ENCODE data around the gene AK8. TPM values are rescaled to one million over a fixed set of nuclear protein-coding genes. Genes with fewer than 3 reads are reported as not detected.

Gene AK8
- total and polyA plus RNA-seq, 5 experiments from 2014 or later: 0.14 TPM; not detected in 4

DNA sequence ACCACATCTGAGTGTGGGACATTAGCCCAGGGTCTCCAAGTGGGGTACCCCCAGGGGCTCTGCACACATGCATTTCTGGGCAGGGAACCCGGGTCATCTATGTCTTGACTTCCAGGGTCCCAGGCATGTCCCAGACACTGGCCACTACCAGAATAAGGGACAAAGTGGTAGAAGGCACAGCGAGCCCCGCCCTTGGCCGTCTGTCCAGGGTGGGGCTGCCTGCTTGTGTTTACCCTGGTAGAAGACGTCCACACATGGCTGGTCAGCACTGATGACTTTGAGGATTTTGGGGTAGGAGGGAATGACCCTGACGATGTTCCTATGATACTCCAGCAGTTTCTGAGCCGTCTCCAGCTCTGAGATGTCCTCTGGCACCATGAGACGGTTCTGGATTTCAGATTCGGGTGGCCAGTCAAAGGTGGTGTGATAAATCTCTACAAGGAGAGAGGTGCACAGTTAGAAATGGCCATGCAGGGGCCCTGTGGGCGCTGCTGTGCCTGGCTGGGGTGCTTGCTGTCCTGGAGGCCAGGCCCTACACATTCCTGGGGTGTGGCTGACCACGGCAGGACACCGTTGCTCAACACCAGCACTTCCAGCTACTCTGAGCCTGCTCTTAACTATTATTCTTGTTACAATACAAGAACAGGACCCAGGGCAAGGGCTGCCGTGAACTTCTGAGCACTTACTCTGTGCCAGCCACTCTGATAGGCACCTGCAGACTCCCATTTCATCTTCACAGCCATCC lies 51.3 kb downstream of the AK8 start:
- ATAC-seq (no peak), DNase-seq (no peak)
- H3K36me3 Mint-ChIP-seq: no peaks in the 10 kb centered on the region
- no peaks in the 10 kb centered on the region for H3K9me3 Mint-ChIP-seq
- POLR2A ChIA-PET: no interaction called here
- no peak overlapping the region for H3K4me3 Mint-ChIP-seq
- H3K27ac Mint-ChIP-seq: no peak overlapping the region
- H3K27me3 Mint-ChIP-seq: peaks cover 0 to 13% (median 8%) of the 10 kb centered on the region in 5 donors
- peaks cover 0 to 7% (median 6%) of the 10 kb centered on the region in 4 donors for H3K4me1 Mint-ChIP-seq

DNA sequence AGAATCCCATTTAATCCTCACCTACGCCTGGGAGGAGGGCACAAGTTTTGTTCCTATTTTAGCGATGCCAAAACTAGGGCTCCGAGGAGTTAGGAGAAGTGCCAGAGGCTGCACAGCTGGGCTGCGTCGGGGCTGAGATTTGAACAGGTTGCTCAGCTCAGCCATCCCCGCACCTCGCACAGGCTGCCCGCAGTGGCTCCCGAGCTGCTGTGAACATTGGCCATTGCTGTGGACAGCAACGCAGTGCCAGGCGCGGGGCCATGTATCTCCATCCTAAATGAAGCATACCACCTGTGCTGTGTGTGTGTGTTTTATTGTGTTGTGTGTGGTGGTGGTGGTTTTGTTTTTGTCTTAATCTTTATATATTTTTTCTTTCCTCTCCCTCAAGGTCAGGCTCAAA lies 52.0 kb downstream of the AK8 start:
- ATAC-seq (no peak), DNase-seq (no peak)
- H3K36me3 Mint-ChIP-seq: no peaks in the 10 kb centered on the region
- POLR2A ChIA-PET: no interaction called here
- H3K4me1 Mint-ChIP-seq: peaks cover 0 to 7% (median 6%) of the 10 kb centered on the region in 4 donors
- H3K27ac Mint-ChIP-seq: no peak overlapping the region
- H3K9me3 Mint-ChIP-seq: no peaks in the 10 kb centered on the region
- no peak overlapping the region for H3K4me3 Mint-ChIP-seq
- peaks cover 0 to 13% (median 9%) of the 10 kb centered on the region in 5 donors for H3K27me3 Mint-ChIP-seq

DNA sequence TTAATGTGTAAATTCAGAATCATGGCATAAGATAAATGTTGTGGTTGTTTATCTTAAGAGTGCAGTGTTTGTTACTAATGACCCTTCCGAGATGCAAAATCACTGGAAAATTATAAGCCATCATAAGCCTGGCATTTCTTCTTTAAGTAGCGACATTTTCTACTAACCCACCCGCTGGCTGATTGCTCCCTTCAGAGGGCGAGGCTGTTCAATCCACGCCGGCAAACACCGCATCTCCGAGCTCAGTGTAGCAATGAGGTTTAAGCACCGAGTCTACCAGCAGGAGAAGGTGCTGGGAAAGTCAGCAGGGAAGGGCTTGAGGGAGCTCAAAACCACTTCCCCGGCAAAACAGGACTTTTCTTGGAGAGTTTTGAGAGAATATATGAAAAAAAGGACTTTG lies 52.7 kb downstream of the AK8 start:
- Mint-ChIP-seq H3K27ac (no peak overlapping the region), H3K4me3 (no peak overlapping the region), H3K4me1 (peaks cover 0 to 7% (median 6%) of the 10 kb centered on the region in 4 donors), H3K9me3 (no peaks in the 10 kb centered on the region), H3K27me3 (peaks cover 0 to 11% (median 8%) of the 10 kb centered on the region in 5 donors), H3K36me3 (no peaks in the 10 kb centered on the region)
- no peak for ATAC-seq
- DNase-seq: no peak
- POLR2A ChIA-PET: no interaction called here

DNA sequence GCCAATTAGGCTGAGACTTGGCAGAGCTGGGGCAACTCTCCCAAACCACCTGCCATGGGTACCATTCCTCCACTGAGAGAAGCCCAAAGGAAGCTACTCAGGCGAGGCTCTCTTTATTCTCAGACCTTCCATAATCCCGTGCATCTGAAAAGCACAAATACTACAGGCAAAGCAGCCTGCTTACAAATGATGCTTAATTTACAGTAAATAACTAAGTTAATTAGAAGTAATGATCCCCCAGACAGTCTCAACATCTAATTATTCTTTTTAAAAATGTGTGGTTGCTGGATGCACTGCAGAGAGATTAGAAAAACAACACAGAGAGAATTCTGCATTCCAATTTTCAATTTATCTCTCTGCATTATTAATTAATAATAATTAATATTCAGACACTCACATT lies 53.1 kb downstream of the AK8 start:
- ATAC-seq (no peak), DNase-seq (no peak)
- peaks cover 0 to 7% (median 6%) of the 10 kb centered on the region in 4 donors for H3K4me1 Mint-ChIP-seq
- H3K27ac Mint-ChIP-seq: peak overlapping the region in 1 of 10 donors; percentile 9
- no peak overlapping the region for H3K4me3 Mint-ChIP-seq
- no peaks in the 10 kb centered on the region for H3K9me3 Mint-ChIP-seq
- POLR2A ChIA-PET: no interaction called here
- H3K27me3 Mint-ChIP-seq: peaks cover 0 to 11% (median 8%) of the 10 kb centered on the region in 5 donors
- H3K36me3 Mint-ChIP-seq: no peaks in the 10 kb centered on the region

DNA sequence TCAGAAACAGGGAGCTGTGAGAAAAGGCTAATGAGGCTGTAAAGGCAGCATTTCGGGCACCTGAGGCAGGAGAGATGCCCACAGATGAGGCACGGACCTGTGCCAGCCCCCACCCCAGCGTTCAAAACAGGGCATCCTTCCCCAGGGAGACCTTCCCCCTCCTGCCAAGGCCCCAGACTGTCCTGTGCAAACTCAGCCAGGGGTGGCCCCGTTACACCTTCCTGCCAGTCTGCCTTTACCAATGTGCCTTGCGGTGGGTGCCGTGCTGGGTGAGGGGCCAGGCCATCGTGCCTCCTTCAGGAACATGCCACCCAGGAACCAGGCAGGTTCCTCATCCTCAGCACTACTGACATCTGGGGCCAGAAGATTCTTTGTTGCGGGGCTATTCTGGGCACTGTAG lies 53.9 kb downstream of the AK8 start:
- H3K4me1 Mint-ChIP-seq: peaks cover 0 to 7% (median 6%) of the 10 kb centered on the region in 4 donors
- H3K27me3 Mint-ChIP-seq: peaks cover 0 to 12% (median 11%) of the 10 kb centered on the region in 5 donors
- POLR2A ChIA-PET: no interaction called here
- peak overlapping the region in 1 of 10 donors; percentile 44 for H3K4me3 Mint-ChIP-seq
- no peaks in the 10 kb centered on the region for H3K36me3 Mint-ChIP-seq
- no peaks in the 10 kb centered on the region for H3K9me3 Mint-ChIP-seq
- H3K27ac Mint-ChIP-seq: no peak overlapping the region
- ATAC-seq (no peak), DNase-seq (no peak)

DNA sequence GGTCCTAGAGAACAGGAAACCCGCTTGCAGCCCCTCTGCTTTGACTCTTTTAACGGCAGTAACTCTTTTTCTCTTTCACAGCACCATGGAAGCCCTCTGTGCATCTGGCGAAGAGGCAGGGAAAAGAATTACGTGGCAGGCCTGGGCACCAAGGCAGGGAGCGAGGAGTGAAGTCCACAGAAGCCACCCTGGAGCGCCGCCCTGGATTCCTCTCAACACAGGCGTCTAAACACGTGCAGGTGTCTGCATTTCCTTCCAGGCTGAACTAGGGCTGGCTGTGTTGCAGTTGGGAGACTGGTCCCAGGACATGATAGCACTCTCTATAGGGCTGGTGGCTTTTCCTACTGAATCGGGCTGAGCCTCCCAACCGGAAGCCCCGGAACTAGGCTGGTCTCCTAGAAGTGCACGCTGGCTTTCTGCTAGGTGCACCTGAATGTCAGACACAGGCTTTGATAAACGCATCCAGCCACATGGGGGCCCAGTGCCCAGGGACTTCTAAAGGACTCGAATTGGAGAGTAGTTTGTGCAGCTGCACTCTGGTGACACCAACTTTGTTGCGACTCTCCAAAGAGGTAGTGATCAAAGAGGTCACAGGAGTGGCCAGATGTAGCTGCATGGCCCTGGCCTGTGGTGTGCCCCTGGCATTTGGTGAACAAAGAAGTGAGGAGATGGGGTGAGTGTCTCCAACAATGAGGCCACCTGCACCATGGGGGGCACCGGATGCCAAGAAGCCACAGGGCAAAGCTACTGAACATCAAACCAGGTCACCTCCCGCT lies 54.5 kb downstream of the AK8 start:
- peaks cover 0 to 12% (median 9%) of the 10 kb centered on the region in 5 donors for H3K27me3 Mint-ChIP-seq
- peaks cover 0 to 7% (median 6%) of the 10 kb centered on the region in 4 donors for H3K4me1 Mint-ChIP-seq
- no peaks in the 10 kb centered on the region for H3K36me3 Mint-ChIP-seq
- H3K9me3 Mint-ChIP-seq: no peaks in the 10 kb centered on the region
- H3K4me3 Mint-ChIP-seq: peak overlapping the region in 1 of 10 donors; percentile 44
- peak in 2 of 10 donors; percentile 4 to 9 for DNase-seq
- POLR2A ChIA-PET: no interaction called here
- H3K27ac Mint-ChIP-seq: peak overlapping the region in 1 of 10 donors; percentile 49
- ATAC-seq: peak; percentile 23 to 35

DNA sequence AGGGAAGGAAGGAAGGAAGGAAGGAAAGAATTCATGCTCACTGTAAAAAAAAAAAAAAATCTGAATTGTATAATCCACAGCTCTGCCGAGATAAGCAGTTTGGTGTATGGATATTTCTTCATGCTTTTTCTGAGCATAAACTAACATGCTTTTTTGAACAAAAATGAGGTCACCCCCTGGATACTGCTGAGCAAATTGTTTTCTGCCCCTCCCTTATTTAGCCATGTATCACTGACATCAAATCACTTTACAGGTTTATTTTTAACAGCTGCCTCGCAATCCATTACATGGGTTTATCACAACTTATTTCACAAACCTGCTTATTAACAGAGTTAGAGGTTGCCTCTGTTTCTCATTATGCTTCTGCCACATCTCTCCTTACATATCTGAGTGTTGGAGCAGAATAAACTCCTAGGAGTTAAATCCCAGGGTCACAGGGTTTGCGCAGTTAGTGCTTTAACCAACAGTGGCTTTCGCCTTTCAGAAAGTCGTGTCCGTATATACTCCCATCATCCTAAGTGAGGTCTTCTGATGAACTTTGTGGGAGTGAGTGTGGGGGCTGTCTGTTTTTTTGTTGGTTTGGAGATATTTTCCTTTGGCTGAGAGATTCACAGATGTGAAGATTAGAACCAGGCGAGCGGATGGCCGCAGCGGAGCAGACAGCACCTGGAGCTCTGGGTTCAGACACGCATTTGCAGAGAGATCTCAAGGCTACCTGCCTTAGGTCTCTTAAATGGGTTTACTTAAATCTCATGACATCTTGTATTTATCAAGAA lies 57.7 kb downstream of the AK8 start:
- DNase-seq: no peak
- Mint-ChIP-seq H3K4me3 (no peak overlapping the region), H3K27ac (no peak overlapping the region), H3K36me3 (no peaks in the 10 kb centered on the region), H3K9me3 (no peaks in the 10 kb centered on the region), H3K4me1 (peaks cover 0 to 7% (median 6%) of the 10 kb centered on the region in 4 donors), H3K27me3 (peaks cover 5 to 16% (median 10%) of the 10 kb centered on the region in 5 donors)
- POLR2A ChIA-PET: no interaction called here
- no peak for ATAC-seq

DNA sequence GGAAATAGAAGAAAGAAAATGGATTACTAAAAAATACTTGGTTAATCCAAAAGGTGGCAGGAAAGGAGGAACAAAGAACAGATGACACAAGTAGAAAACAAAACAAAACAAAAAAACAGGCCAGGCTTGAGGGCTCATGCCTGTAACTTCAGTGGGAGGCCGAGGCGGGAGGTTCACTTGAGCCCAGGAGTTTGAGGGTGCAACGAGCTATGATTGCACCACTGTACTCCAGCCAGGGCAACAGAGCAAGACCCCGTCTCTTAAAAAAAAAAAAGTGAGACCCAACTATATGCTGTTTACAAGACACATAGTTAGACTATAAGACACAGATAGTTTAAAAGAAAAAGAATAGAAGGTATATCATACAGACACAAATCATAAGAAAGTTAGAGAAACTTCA lies 59.5 kb downstream of the AK8 start:
- no peak for DNase-seq
- H3K4me1 Mint-ChIP-seq: peaks cover 0 to 4% (median 1%) of the 10 kb centered on the region in 4 donors
- H3K36me3 Mint-ChIP-seq: no peaks in the 10 kb centered on the region
- POLR2A ChIA-PET: no interaction called here
- ATAC-seq: no peak
- no peak overlapping the region for H3K27ac Mint-ChIP-seq
- peaks cover 7 to 22% (median 17%) of the 10 kb centered on the region in 5 donors for H3K27me3 Mint-ChIP-seq
- no peaks in the 10 kb centered on the region for H3K9me3 Mint-ChIP-seq
- no peak overlapping the region for H3K4me3 Mint-ChIP-seq

DNA sequence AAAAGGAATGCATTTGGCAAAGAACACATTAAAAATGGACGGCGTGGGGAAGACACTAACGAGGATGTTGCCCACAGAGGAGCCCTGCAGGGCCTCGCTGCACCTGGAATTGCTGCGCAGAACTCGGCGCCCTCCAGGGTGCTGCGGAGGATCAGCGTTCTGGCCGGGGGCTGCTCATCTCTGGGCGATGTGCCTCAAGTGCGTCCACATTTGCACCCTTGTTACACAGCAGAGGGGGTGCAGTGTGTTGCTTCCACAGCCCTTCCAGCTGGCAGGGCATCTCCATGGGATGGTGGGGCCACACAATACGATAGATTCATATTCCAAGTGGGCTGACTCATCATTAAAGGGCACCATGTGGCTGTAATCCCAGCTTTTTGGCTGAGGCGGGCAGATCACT lies 63.1 kb downstream of the AK8 start:
- POLR2A ChIA-PET: no interaction called here
- peaks cover 0 to 2% (median 0%) of the 10 kb centered on the region in 4 donors for H3K4me1 Mint-ChIP-seq
- H3K9me3 Mint-ChIP-seq: no peaks in the 10 kb centered on the region
- DNase-seq (no peak), ATAC-seq (no peak)
- peak overlapping the region in 1 of 10 donors; percentile 35 for H3K27ac Mint-ChIP-seq
- no peak overlapping the region for H3K4me3 Mint-ChIP-seq
- peaks cover 6 to 37% (median 25%) of the 10 kb centered on the region in 5 donors for H3K27me3 Mint-ChIP-seq
- H3K36me3 Mint-ChIP-seq: no peaks in the 10 kb centered on the region

DNA sequence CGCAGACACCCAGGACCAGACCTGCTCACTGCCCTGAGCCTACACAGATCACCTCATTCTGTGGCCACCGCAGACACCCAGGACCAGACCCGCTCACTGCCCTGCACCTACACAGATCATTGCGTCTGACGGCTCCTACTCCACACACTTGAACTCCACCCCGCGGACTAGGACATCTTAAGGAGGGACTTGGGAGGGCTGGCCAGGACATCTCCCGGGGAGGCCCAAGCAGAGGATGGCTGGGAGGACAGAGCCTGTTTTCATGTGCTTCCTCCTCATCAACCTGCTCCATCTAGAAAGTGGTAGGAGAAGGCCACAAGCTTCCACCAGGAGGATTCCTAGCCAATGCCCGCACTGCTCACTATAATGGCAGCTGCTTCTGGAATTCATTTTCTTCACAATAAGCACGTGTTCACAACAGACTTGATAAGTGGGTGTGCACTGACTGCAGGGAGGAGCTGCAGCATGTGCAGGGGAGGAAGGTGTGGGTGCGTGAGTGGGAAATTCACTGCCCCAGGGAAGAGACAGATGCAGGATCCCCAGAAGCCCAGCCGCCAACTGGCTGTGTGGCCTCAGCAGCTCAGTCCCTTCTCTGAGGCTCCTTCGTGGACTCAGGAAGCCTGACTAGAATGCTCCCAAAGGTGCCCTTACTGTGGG lies 64.8 kb downstream of the AK8 start:
- POLR2A ChIA-PET: interaction anchor here (0.6 kb wide), 1 partner anchor 1163 kb away, joined by 3 read pairs; no protein-coding TSS in a partner anchor
- Mint-ChIP-seq H3K4me1 (peaks cover 0 to 8% (median 0%) of the 10 kb centered on the region in 4 donors), H3K9me3 (no peaks in the 10 kb centered on the region), H3K27me3 (peaks cover 10 to 54% (median 32%) of the 10 kb centered on the region in 5 donors), H3K36me3 (no peaks in the 10 kb centered on the region), H3K4me3 (no peak overlapping the region), H3K27ac (no peak overlapping the region)
- DNase-seq (no peak), ATAC-seq (no peak)

DNA sequence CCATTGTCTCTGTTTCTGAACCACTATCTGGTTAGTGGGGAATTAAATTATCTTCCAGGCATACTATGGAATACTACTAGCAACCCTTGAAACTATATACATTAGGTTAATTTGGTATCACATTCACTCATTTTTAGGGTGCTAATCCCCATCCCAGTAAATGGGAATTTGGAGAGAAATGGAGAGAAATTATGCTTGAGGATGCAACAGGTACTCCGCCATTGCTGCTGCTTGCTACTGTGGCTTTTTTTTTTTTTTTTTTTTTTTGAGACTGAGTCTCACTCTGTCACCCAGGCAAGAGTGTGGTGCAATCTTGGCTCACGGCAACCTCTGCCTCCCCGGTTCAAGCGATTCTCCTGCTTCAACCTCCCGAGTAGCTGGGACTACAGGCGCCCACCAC lies 66.1 kb downstream of the AK8 start:
- Mint-ChIP-seq H3K4me3 (no peak overlapping the region), H3K27me3 (peaks cover 12 to 62% (median 32%) of the 10 kb centered on the region in 5 donors), H3K4me1 (peaks cover 0 to 8% (median 0%) of the 10 kb centered on the region in 4 donors), H3K36me3 (no peaks in the 10 kb centered on the region), H3K27ac (no peak overlapping the region), H3K9me3 (no peaks in the 10 kb centered on the region)
- POLR2A ChIA-PET: no interaction called here
- ATAC-seq (no peak), DNase-seq (no peak)

DNA sequence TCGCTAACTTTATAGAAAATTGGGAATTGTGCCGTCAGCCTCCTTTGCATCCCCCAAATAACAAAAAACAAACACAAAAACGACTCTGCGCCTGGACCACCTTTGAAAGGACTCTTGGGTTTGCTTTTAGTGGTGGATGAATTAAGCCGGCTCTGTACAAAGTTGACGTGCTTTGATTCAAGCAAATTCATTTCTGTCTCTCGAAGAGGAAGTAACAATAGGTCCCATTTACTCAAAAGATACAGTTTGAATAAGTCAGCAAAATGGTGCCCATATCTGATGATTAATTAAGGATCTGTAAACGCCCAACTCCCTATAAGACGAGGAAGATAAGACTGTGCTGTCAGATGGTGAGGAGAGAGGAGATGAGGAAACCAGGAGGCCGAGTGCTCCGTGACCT lies 67.8 kb downstream of the AK8 start:
- POLR2A ChIA-PET: no interaction called here
- Mint-ChIP-seq H3K36me3 (no peaks in the 10 kb centered on the region), H3K27ac (no peak overlapping the region)

More for the DNA sequence above, 67.8 kb downstream of the AK8 start:
- H3K27me3 Mint-ChIP-seq: peaks cover 9 to 62% (median 29%) of the 10 kb centered on the region in 5 donors
- H3K4me1 Mint-ChIP-seq: peaks cover 0 to 12% (median 0%) of the 10 kb centered on the region in 4 donors
- no peak overlapping the region for H3K4me3 Mint-ChIP-seq
- DNase-seq (no peak), ATAC-seq (no peak)
- H3K9me3 Mint-ChIP-seq: no peaks in the 10 kb centered on the region

Measured in naive thymus-derived CD8-positive, alpha-beta T cell (primary cell).